ENCODE results near the gene AMIGO2. TPM values are rescaled to one million over a fixed set of nuclear protein-coding genes. Genes with fewer than 3 reads are reported as not detected.

AMIGO2 gene, protein sequence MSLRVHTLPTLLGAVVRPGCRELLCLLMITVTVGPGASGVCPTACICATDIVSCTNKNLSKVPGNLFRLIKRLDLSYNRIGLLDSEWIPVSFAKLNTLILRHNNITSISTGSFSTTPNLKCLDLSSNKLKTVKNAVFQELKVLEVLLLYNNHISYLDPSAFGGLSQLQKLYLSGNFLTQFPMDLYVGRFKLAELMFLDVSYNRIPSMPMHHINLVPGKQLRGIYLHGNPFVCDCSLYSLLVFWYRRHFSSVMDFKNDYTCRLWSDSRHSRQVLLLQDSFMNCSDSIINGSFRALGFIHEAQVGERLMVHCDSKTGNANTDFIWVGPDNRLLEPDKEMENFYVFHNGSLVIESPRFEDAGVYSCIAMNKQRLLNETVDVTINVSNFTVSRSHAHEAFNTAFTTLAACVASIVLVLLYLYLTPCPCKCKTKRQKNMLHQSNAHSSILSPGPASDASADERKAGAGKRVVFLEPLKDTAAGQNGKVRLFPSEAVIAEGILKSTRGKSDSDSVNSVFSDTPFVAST
- 94.6 to 163 TPM (median 140 TPM) in 5 replicates for total RNA-seq (2022; extraction: Qiagen RNA extraction)

DNA sequence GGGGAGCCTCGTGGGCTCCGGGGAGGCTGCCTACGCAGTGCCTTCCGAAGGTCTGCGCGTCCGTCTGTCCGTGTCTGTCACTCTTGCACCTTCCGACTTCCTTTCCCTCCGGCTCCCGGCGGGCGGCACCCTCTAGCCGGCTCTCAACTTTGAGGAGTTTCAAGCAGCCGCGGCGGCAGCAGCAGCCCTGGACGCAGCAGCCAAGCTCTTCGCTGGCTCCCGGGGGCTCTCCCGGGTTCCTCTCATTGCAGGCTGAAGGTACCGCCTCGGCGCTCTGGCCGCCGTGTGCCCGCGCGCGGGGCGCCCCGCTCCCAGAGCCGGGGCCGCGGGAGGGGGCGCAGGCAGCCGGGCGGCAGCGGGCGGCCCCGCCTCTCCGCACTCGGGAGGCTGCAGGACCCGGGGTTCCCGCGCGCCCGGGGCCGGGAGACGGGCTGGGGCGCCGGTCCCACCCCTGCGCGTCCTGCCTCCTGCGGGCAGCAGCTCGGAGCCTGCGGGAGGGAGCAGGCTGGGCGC, at the start of gene AMIGO2, which contains the start of gene PCED1B:
Gene AMIGO2, minus strand, starts transcription at position 492 of the 513 bp plus-strand sequence. CDS start 957 bp downstream, outside the sequence.
Gene PCED1B, plus strand, starts transcription at position 154 of the 513 bp plus-strand sequence. CDS start 155,443 bp downstream, outside the sequence.

Other genes starting within 250 kb of the AMIGO2 start
- gene PCED1B, start 338 bp downstream of the AMIGO2 start, total RNA-seq (2022; extraction: Qiagen RNA extraction) = 35.5 to 44.4 TPM (median 44.1 TPM) in 5 replicates